ENCODE results near the gene LMAN2. TPM values are rescaled to one million over a fixed set of nuclear protein-coding genes. Genes with fewer than 3 reads are reported as not detected.

LMAN2 gene
- total RNA-seq, 4 donors from 2014 or later = 119 to 191 (median 160) TPM

GRCh38 chr5:177325868-177326381 is 25.5 kb downstream of the LMAN2 start:
- DNase-seq (ENCODE audit: low spot score in 2 of 2) = no peak
- Histone ChIP-seq H3K27ac (no peak overlapping the region), H3K27me3 (no peaks in the 10 kb centered on the region), H3K4me1 (peaks cover 4% of the 10 kb centered on the region), H3K4me3 (no peak overlapping the region), H3K36me3 (peaks cover 19% of the 10 kb centered on the region), H3K9me3 (no peaks in the 10 kb centered on the region)
- TF ChIP-seq EP300 (IDR thresholded peaks at IDR 0.05) (no peak), POLR2A (IDR thresholded peaks at IDR 0.05) (no peak), POLR2AphosphoS5 (IDR thresholded peaks at IDR 0.05) (no peak), CTCF (IDR thresholded peaks at IDR 0.05) (no peak)
- 80% methylated on average over 1 of the region's 1 CpG for WGBS

- DNase-seq (ENCODE audit: low spot score in 2 of 2) = no peak
- H3K4me3 ChIP-seq = no peak overlapping the region
- no peak overlapping the region for H3K27ac ChIP-seq
- H3K9me3 ChIP-seq = no peaks in the 10 kb centered on the region
- peaks cover 3% of the 10 kb centered on the region for H3K4me1 ChIP-seq
- no peaks in the 10 kb centered on the region for H3K27me3 ChIP-seq
- WGBS = 89% methylated on average over 7 of the region's 7 CpGs
- no peaks in the 10 kb centered on the region for H3K36me3 ChIP-seq
- TF ChIP-seq POLR2AphosphoS5 (IDR thresholded peaks at IDR 0.05) (no peak), EP300 (IDR thresholded peaks at IDR 0.05) (no peak), CTCF (IDR thresholded peaks at IDR 0.05) (no peak), POLR2A (IDR thresholded peaks at IDR 0.05) (no peak)
These were observed 30.6 kb downstream of the LMAN2 start for GRCh38 chr5:177320879-177321278.

- H3K4me3 ChIP-seq = no peak overlapping the region
- peaks cover 3% of the 10 kb centered on the region for H3K4me1 ChIP-seq
- no peak for DNase-seq (ENCODE audit: low spot score in 2 of 2)
- H3K27me3 ChIP-seq = no peaks in the 10 kb centered on the region
- no peak overlapping the region for H3K27ac ChIP-seq
- H3K9me3 ChIP-seq = no peaks in the 10 kb centered on the region
- WGBS = 95% methylated on average over 7 of the region's 14 CpGs
- no peaks in the 10 kb centered on the region for H3K36me3 ChIP-seq
- no peak for TF ChIP-seq POLR2A (IDR thresholded peaks at IDR 0.05)
- no peak for TF ChIP-seq POLR2AphosphoS5 (IDR thresholded peaks at IDR 0.05)
- TF ChIP-seq CTCF (IDR thresholded peaks at IDR 0.05) = no peak
- no peak for TF ChIP-seq EP300 (IDR thresholded peaks at IDR 0.05)
These were observed 31.4 kb downstream of the LMAN2 start for GRCh38 chr5:177319913-177320588.

GRCh38 chr5:177317959-177318377 is 33.5 kb downstream of the LMAN2 start:
- no peak for DNase-seq (ENCODE audit: low spot score in 2 of 2)
- no peaks in the 10 kb centered on the region for H3K27me3 ChIP-seq
- H3K9me3 ChIP-seq = no peaks in the 10 kb centered on the region
- TF ChIP-seq EP300 (IDR thresholded peaks at IDR 0.05) (no peak), CTCF (IDR thresholded peaks at IDR 0.05) (peak; percentile 76 to 82)
- H3K4me1 ChIP-seq = peaks cover 3% of the 10 kb centered on the region
- no peak overlapping the region for H3K27ac ChIP-seq
- WGBS = 33% methylated on average over 7 of the region's 7 CpGs
- H3K4me3 ChIP-seq = no peak overlapping the region
- no peaks in the 10 kb centered on the region for H3K36me3 ChIP-seq

GRCh38 chr5:177316005-177316404 is 35.5 kb downstream of the LMAN2 start:
- H3K36me3 ChIP-seq = no peaks in the 10 kb centered on the region
- no peaks in the 10 kb centered on the region for H3K9me3 ChIP-seq
- DNase-seq (ENCODE audit: low spot score in 2 of 2) = no peak
- peaks cover 21% of the 10 kb centered on the region for H3K4me1 ChIP-seq
- no peak overlapping the region for H3K4me3 ChIP-seq
- WGBS = 100% methylated on average over 3 of the region's 3 CpGs
- TF ChIP-seq POLR2AphosphoS5 (IDR thresholded peaks at IDR 0.05) (no peak), CTCF (IDR thresholded peaks at IDR 0.05) (no peak)
- no peaks in the 10 kb centered on the region for H3K27me3 ChIP-seq
- no peak overlapping the region for H3K27ac ChIP-seq

Data from suprapubic skin (tissue), 4 donors.